Upper lobe of left lung (tissue), 6 donors: ENCODE results near the gene ARVCF. TPM values are rescaled to one million over a fixed set of nuclear protein-coding genes. Genes with fewer than 3 reads are reported as not detected.
A peak's percentile ranks its signal among the peaks of the same experiment; 100 is the strongest.

Experiments
- ATAC-seq, 2 donors: fragments of 200-7000 bp; cut with Tn5 transposase; one replicate each; pipeline ENCODE4 v1.9.1; 2022; ENCODE audit warnings: mild to moderate bottlenecking in 2 of 2, moderate library complexity in 2 of 2; ENCODE audit not compliant: low FRiP score in 2 of 2
- DNase-seq, 2 donors: peaks; one replicate each; pipeline ENCODE4 v3.0.0-alpha.2; 2019 to 2020
- H3K27ac ChIP-seq, 4 donors: fragments of 200-600 bp; sonication (generic); one replicate each; pipeline ENCODE4 v1.5.1; 2016 to 2019
- H3K27me3 ChIP-seq, 4 donors: fragments of 200-600 bp; sonication (generic); one replicate each; pipeline ENCODE4 v1.5.1; 2017 to 2019
- H3K36me3 ChIP-seq, 4 donors: fragments of 200-600 bp; sonication (generic); one replicate each; pipeline ENCODE4 v1.5.1; 2016 to 2019
- H3K4me1 ChIP-seq, 4 donors: fragments of 200-600 bp; sonication (generic); one replicate each; pipeline ENCODE4 v1.5.1; 2018 to 2019
- H3K4me3 ChIP-seq, 4 donors: fragments of 200-600 bp; sonication (generic); one replicate each; pipeline ENCODE4 v1.5.1; 2017 to 2019; ENCODE audit warnings: mild to moderate bottlenecking in 2 of 4, moderate library complexity in 1 of 4
- H3K9me3 ChIP-seq, 4 donors: fragments of 200-600 bp; sonication (generic); one replicate each; pipeline ENCODE4 v1.5.1; 2018 to 2019
- EP300 ChIP-seq, 4 donors: sonication (generic); formaldehyde crosslinking; IDR thresholded peaks; one replicate each; pipeline ENCODE4 v1.5.1; 2017; ENCODE audit warnings: antibody characterized with exemption in 4 of 4, control low read depth in 2 of 4
- POLR2A ChIP-seq, 4 donors: fragments of 450-650 bp; IDR thresholded peaks; one replicate each; pipeline ENCODE4 v1.5.1; 2016 to 2017; ENCODE audit warnings: antibody characterized with exemption in 4 of 4, mild to moderate bottlenecking in 2 of 4
- POLR2AphosphoS5 ChIP-seq, 2 donors: sonication (generic); formaldehyde crosslinking; IDR thresholded peaks; one replicate each; pipeline ENCODE4 v1.5.1; 2017; ENCODE audit warnings: antibody characterized with exemption in 2 of 2
- WGBS, 2 donors: methylation state at CpG; one replicate each; pipeline ENCODE4 v1.1.5; 2017 to 2018; 5-methylcytosine and 5-hydroxymethylcytosine counted together
- total RNA-seq, 6 donors: library from RNA; depleted of rRNA in 4 of 6; stranded (reverse); fragments of >200 nt in 4 of 6; gene quantifications; one replicate each; pipeline versions ENCODE4 v1.1.0 to v1.2.1, GENCODE V29; 2016 to 2021
- TF ChIP-seq, protein P1 (sequence below), 6 experiments: fragments of 450-650 bp in 4 of 6; fragments of 200-600 bp in 2 of 6; sonication (generic) in 2 of 6; IDR thresholded peaks; one replicate each; pipeline ENCODE4 v1.5.1; 2016 to 2019; ENCODE audit warnings: antibody characterized with exemption in 6 of 6
- donor health status: DM: no; HTN: no; CAD: no; lungs with moderate emphysema.
- donor health status: DM: no; HTN: yes; CAD: no; lungs with severe emphysema.

ARVCF gene
- 10 to 100 TPM; 18.5 to 54.5 (median 22.8) TPM for total RNA-seq

DNA sequence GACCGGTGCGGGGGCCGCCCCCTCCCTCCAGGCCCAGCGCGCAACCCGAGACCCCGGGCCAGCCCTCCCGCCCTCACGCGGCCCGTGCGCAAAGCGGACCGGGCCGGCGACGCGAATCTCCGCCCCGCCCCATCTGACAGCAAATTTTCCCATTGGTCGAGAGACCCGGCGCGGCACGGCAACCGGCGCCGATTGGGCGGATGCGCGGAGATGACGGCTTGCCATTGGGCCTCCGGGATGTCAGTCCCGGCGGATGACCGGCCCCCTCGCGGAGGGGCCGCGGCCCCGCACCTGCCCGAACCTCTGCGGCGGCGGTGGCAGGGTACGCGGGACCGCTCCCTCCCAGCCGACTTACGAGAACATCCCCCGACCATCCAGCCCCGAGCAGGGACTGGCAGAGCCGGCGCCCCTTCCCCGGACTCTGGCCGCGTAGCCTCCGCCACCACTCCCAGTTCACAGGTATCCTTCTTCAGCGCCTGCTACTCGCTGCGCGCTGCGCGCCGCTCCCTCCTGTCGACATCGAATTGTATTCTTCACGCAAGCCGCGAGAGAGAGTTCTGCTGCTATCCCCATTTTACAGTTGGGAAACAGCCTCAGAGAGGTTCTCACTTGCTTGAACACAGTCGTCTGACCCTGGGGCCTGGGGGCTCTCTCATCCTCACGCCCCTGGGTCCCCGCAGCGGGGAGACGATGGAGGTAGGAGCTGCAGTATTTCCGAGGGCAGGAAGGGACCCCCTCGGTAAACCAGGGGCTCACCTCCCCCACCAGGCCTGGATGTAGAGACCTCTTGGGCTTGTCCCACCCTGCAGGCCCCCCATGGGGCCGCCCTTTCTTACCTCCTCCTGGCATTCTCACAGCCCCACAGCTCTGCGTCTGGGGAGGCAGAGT is at the start of gene ARVCF:
ARVCF (minus strand) TSS at position 90 of the 888 bp plus-strand sequence. CDS start 26,029 bp downstream, outside the sequence.
- peak; percentile 70 to 86 for ATAC-seq
- Histone ChIP-seq H3K36me3 (no peaks in the 10 kb centered on the region), H3K27me3 (peaks cover 0 to 4% (median 0%) of the 10 kb centered on the region in 4 donors), H3K4me1 (peaks cover 18 to 47% (median 34%) of the 10 kb centered on the region in 4 donors), H3K27ac (peak within 1 kb of the TSS in 2 of 4 donors; percentile 21 to 64), H3K9me3 (no peaks in the 10 kb centered on the region), H3K4me3 (peak within 1 kb of the TSS; percentile 65 to 96 (median 88))
- 3 to 5% methylated on average over 22 to 73 of the region's 79 CpGs for WGBS, 2 donors
- DNase-seq, result peak; percentile 84 to 98
- no peak for TF ChIP-seq POLR2AphosphoS5 (IDR thresholded peaks at IDR 0.05)
- no peak for TF ChIP-seq EP300 (IDR thresholded peaks at IDR 0.05)
- no peak for TF ChIP-seq POLR2A (IDR thresholded peaks at IDR 0.05)
- TF ChIP-seq, protein P1, sequence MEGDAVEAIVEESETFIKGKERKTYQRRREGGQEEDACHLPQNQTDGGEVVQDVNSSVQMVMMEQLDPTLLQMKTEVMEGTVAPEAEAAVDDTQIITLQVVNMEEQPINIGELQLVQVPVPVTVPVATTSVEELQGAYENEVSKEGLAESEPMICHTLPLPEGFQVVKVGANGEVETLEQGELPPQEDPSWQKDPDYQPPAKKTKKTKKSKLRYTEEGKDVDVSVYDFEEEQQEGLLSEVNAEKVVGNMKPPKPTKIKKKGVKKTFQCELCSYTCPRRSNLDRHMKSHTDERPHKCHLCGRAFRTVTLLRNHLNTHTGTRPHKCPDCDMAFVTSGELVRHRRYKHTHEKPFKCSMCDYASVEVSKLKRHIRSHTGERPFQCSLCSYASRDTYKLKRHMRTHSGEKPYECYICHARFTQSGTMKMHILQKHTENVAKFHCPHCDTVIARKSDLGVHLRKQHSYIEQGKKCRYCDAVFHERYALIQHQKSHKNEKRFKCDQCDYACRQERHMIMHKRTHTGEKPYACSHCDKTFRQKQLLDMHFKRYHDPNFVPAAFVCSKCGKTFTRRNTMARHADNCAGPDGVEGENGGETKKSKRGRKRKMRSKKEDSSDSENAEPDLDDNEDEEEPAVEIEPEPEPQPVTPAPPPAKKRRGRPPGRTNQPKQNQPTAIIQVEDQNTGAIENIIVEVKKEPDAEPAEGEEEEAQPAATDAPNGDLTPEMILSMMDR (IDR thresholded peaks at IDR 0.05), result peak in 5 of 6 experiments; percentile 12 to 75 (median 72)

DNA sequence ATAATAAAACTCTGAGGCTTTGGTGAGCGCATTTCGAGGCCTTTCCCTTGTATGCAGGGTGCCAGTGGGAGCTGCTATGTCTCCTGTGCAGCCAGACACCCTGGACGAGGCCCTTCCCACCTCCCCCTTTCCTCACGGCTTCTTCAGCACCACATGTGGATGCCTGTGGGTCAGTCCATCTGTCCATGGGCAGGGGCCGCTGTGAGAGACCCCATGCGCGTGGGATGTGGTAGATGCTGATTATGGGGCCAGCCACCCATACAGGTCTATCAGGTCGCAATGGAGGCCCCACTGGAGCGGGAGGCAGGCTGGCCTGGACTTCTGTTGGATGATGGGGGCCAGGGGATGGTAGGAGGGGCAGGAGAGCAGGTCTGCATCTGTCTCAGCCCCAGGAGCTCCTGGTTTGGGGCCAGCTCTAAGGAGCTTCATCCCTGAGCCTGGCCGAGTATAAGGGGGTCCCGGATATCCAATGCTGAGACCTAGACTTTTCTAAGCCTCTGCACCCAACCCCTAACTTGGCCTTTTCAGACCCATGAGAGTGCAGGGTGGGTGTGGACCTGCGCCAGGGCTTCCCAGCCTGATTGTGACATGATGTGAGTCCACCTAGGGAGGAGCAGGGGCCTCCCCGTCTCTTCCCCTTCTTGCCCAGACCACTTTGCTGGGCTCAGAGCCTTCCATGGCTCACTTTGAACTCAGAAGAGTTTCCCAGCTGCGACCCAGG is 49.4 kb upstream of the ARVCF start:
- peaks cover 16 to 49% (median 41%) of the 10 kb centered on the region in 4 donors for H3K36me3 ChIP-seq
- DNase-seq (no peak), ATAC-seq (no peak)
- 91 to 98% methylated on average over 12 to 14 of the region's 14 CpGs for WGBS, 2 donors
- H3K4me1 ChIP-seq, result no peaks in the 10 kb centered on the region
- no peaks in the 10 kb centered on the region for H3K27me3 ChIP-seq
- H3K4me3 ChIP-seq, result no peak overlapping the region
- H3K27ac ChIP-seq, result no peak overlapping the region
- no peaks in the 10 kb centered on the region for H3K9me3 ChIP-seq
- TF ChIP-seq EP300 (IDR thresholded peaks at IDR 0.05), result no peak
- no peak for TF ChIP-seq POLR2AphosphoS5 (IDR thresholded peaks at IDR 0.05)
- no peak for TF ChIP-seq POLR2A (IDR thresholded peaks at IDR 0.05)
- TF ChIP-seq, protein P1 (IDR thresholded peaks at IDR 0.05), result no peak

DNA sequence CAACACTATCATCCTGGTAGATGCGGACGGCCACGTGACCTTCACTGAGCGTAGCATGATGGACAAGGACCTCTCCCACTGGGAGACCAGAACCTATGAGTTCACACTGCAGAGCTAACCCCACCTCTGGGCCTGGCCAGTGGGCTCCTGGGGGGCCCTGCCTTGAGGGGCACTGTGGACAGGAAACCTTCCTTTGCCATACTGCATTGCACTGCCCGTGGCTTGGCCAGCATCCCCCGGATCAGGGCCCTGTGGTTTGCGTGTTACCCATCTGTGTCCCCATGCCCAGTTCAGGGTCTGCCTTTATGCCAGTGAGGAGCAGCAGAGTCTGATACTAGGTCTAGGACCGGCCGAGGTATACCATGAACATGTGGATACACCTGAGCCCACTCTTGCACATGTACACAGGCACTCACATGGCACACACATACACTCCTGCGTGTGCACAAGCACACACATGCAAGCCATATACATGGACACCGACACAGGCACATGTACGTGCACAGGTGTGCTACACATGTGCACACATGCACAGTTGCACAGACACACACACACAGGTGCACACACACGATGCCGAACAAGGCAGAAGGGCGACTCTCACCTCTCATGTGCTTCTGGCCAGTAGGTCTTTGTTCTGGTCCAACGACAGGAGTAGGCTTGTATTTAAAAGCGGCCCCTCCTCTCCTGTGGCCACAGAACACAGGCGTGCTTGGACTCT is 48.1 kb upstream of the ARVCF start:
- H3K36me3 ChIP-seq, result peaks cover 16 to 56% (median 45%) of the 10 kb centered on the region in 4 donors
- no peak for DNase-seq
- no peak for ATAC-seq
- H3K9me3 ChIP-seq, result no peaks in the 10 kb centered on the region
- H3K27me3 ChIP-seq, result no peaks in the 10 kb centered on the region
- TF ChIP-seq POLR2AphosphoS5 (IDR thresholded peaks at IDR 0.05) (no peak), EP300 (IDR thresholded peaks at IDR 0.05) (no peak), POLR2A (IDR thresholded peaks at IDR 0.05) (no peak)
- TF ChIP-seq, protein P1 (IDR thresholded peaks at IDR 0.05), result no peak
- H3K27ac ChIP-seq, result no peak overlapping the region
- 90 to 96% methylated on average over 9 to 18 of the region's 18 CpGs for WGBS, 2 donors
- no peaks in the 10 kb centered on the region for H3K4me1 ChIP-seq
- no peak overlapping the region for H3K4me3 ChIP-seq

DNA sequence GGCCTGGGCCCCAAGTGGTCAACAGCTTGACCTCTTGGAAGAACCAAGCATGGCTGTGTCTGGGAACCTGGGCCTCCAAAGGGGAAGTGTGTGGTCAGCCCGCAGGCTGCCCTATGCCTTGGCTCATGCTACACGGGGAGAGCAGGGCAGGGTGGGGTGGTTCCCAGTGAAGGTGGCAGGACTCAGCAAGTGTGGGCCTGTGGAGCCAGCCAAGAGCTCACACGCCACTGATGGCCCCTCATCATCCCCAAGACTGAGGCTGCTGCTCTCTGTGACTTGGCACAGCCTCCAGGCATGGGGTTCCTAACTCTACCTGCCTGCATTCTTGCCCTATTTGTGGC is 47.5 kb upstream of the ARVCF start:
- TF ChIP-seq POLR2AphosphoS5 (IDR thresholded peaks at IDR 0.05) (no peak), EP300 (IDR thresholded peaks at IDR 0.05) (no peak), POLR2A (IDR thresholded peaks at IDR 0.05) (no peak)
- TF ChIP-seq, protein P1 (IDR thresholded peaks at IDR 0.05), result no peak
- no peak overlapping the region for H3K27ac ChIP-seq
- ATAC-seq (no peak), DNase-seq (no peak)
- H3K9me3 ChIP-seq, result no peaks in the 10 kb centered on the region
- no peaks in the 10 kb centered on the region for H3K27me3 ChIP-seq
- no peaks in the 10 kb centered on the region for H3K4me1 ChIP-seq
- peaks cover 16 to 56% (median 45%) of the 10 kb centered on the region in 4 donors for H3K36me3 ChIP-seq
- WGBS, 2 donors, result 54 to 88% methylated on average over 2 to 3 of the region's 3 CpGs
- no peak overlapping the region for H3K4me3 ChIP-seq
